ENCODE results near the gene GPR157.
A peak's percentile ranks its signal among the peaks of the same experiment; 100 is the strongest.
"Not testable (repeated sequence)": the region's sequence is repeated elsewhere in the genome, so short reads cannot be mapped to it uniquely, and the experiment has no call there.

GPR157 gene

DNA sequence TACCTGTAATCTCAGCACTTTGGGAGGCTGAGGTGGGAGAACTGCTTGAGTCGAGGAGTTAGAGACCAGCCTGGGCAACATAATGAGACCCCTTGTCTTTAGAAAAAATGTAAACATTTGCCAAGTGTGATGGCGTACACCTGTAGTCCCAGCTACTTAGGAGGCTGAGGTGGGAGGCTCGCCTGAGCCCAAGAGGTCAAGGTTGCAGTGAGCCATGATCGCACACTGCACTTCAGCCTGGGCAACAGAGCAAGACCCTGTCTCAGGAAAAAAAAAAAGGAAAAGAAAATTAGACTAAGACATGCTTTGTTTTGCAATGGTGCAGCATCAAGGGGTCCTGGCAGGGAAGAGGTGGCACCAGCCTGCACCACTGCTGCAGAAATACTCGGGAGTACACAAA is 16.8 kb upstream of the GPR157 start:
- no peak for DNase-seq

GRCh38 chr1:9145021-9145668 is 16.2 kb upstream of the GPR157 start:
- peak; percentile 30 for DNase-seq

- DNase-seq = not testable (repeated sequence)
Measured at GRCh38 chr1:9144494-9144893, 15.6 kb upstream of the GPR157 start.

DNA sequence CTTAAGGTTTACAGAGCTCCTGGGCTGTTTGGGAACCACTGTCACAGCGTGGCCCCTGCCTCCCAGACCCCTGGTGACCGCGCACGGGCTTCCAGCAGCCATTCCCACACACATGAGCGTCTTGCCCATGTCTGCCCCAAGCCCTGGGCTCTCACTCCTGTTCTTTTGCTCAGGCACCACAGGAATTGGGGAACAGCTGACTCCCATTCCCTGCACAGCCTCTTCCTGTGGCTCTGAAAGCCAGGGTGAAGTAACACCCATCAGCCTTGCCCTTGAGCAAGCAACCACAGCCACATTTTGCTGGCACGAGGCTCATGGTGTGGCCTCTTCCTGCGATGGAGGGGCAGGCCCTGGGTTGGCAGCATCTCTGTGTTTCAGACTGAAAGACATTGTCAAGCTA is 14.3 kb upstream of the GPR157 start:
- peak; percentile 85 for DNase-seq

DNA sequence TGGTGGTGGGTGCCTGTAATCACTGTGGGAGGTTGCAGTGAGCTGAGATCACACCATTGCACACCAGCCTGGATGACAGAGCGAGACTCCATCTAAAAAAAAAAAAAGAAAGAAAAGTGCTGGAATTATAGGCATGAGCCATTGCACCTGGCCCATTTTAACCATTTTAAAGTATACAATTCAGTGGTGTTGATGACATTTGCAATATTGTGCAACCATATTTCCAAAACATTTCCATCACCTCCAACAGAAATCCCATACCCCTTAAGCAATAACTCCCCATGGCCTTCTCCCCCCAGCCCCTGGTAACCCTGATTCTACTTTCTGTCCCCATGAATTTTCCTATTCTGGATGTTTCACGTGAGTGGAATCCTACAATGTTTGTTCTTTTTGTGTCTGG is 11.0 kb upstream of the GPR157 start:
- no peak for DNase-seq

DNA sequence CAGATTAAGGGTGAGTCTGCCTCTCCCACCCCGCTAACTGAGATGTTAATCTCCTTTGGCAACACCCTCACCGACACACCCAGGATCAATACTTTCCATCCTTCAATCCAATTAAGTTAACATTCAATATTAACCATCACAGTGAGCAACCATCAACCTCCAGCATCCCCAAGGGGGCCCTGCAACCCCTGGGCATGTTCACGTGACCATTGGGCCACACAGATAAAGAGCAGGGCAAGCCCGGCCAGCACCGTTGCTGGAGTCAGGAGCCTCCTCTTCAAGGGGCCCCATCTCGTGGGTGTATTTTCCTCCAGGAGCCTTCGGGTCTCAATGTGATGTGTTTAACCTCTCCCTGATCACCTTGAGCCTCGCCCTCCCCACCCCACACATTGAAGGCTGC is 8.0 kb upstream of the GPR157 start:
- no peak for DNase-seq

DNA sequence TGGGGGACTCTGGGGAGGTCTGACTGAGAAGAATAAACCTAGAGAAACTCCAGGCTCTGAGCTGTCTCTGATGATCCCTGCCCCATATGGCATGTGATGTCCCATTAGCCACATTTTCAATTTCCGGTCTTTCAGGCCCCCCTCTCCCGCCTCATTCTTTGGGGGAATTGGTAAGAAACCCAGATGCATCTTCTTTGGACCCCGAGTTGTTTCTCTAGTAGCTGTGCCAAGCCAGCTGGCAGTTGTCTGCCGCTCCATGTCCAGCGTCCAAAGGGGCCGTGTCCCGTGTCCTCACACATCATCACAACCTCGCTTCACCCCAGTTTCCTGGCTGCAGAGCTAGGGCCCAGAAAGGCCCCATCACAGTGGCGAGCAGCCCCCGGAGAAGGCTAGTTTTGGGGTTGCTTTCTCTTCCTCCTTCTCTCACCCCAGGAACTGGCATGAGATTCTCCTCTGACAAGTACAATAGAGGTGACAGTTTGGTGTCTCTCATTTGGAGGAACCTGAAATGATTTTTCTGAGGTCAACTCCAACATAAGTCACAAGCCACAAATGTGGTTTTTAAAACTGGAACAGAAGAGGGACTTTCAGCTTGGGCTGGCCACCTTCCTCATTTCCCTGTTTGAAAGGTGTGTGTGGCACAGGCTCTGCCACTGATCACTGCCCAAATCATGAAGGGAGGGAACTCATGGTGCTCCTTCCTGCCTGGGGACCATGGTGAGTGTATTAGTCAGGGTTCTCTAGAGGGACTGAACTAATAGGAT is 6.4 kb upstream of the GPR157 start:
- DNase-seq = peak; percentile 42

- DNase-seq = no peak
Measured at GRCh38 chr1:9133870-9134585, 5.1 kb upstream of the GPR157 start.

DNA sequence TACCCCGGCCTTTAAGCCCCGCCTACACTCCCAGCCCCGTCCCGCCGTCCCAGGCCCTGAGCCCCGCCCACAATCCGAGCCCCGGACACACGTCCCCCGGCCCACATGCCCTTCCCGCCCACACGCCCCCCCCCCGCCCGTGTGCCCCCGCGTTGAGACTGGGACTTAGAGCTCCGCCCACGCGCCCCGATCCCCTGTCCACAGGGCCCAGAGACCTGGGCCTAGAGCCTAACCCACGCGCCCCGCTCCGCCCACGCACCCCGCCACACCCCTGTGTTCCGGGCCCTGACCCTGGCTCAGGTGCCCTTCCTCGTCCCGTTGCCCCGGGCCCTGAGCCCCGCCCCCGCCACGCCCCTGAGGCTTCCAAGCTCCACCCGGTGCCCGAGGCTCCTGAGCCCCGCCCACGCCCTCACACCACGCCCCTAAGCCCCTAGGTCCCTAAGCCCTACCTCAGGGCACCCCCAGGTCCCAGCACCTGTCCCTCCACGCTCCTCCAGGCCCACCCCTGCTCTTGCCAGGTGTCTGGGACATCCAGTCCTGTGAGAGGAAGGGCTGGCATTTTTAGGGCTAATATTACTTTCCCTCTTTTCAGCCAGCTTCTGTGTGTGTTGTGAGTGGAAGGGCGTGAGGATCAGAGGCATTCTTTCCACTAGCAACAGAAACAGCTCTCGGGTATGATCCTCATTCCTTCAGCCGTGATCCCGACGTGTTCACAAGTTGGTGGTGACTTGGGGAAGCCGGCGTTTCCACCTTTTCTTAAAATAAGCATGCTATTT is 552 bp upstream of the GPR157 start:
- peak; percentile 66 for DNase-seq

GRCh38 chr1:9128166-9128519 is 759 bp downstream of the GPR157 start:
- DNase-seq = peak; percentile 54

DNA sequence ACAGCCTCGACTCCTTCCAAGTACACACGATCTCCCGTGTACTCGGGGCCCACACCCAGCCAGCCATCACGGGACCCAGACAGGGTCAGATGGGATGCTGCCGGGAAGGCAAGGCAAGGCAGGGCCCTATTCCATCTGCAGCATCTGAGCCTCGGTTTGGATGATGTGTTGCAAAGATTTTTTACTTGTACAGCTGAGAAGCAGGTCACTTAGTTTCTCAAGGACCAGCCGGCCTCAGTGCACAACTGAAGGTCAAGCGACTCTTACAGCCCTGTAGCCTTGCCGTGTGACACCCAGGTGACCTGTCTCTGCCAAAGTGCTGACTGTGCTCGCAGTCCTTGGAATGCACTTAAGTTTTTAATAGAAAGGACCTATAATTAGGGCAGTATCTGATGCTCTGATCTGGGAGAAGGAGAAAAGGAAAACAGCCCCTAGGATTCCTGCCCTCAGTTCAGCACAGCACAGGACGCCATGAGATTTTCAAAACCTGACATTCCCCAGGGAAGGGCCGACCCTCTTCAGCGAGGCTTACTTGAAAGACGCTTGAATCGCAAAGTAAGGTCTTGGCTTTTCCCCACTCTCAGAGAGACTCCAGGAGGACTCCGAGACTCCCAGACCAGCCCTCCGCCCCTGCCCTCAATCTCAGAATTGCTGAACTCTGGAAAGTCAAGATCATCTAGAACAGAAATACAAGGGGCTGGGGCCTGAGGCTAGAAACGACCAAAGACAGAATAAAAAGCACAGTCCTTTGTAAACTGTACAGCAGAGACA is 1.3 kb downstream of the GPR157 start:
- DNase-seq = no peak

- DNase-seq = no peak
Measured at GRCh38 chr1:9126511-9126910, 2.4 kb downstream of the GPR157 start.

DNA sequence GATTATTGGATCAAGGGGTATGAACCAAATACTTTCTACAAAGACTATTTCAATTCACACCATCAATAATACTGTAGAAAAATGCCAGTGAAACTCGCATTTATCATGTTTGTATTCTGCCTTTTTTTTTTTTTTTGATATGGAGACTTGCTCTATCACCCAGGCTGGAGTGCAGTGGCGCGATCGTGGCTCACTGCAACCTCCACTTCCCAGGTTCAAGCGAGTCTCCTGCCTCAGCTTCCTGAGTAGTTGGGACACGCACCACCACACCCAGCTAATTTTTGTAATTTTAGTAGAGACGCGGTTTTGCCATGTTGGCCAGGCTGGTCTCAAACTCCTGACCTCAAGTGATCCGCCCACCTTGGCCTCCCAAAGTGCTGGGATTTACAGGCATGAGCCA is 3.1 kb downstream of the GPR157 start:
- not testable (repeated sequence) for DNase-seq

GRCh38 chr1:9125325-9125724 is 3.6 kb downstream of the GPR157 start:
- DNase-seq = no peak

- not testable (repeated sequence) for DNase-seq
Measured at GRCh38 chr1:9124389-9124788, 4.5 kb downstream of the GPR157 start.

GRCh38 chr1:9123665-9124064 is 5.2 kb downstream of the GPR157 start:
- not testable (repeated sequence) for DNase-seq

DNA sequence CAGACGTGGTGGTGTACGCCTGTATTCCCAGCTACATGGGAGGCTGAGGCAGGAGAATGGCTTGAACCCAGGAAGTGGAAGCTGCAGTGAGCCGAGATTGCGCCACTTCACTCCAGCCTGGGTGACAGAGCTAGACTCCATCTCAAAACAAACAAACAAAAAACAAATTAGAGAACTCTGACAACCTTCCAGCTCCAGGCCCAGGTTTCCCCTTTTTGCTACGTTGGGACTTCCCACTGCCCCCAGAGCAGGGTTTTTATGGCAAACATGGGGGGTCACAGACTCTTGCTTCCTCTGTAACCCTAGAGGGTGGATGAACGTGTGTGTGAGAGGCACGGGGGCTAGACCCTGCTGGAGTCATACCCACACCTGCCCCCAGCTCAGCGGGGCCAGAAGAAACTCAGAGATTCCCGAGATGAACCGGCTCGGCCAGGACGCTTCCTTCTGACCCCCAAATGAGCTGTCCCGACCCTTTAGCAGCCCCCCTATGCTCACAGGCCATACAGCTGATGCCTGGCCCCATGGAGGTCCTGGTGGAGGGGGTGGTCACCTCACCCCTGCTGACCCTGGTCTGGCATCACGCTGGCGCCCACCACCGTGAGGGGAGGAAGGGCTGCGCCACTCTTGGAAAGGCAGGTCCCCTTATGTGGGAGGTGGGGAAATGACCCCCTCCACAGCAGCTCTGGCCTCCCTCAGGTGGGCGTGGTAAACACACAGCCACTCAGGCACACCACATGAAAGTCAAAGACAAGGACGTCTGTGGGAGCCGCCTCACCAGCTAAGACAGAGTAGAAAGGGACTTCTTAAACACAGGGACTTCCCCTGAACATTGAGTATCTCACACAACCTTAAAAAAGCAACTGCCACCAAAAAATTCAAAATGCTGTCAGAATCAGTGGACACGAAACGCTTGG is 7.1 kb downstream of the GPR157 start:
- peak; percentile 37 for DNase-seq

DNA sequence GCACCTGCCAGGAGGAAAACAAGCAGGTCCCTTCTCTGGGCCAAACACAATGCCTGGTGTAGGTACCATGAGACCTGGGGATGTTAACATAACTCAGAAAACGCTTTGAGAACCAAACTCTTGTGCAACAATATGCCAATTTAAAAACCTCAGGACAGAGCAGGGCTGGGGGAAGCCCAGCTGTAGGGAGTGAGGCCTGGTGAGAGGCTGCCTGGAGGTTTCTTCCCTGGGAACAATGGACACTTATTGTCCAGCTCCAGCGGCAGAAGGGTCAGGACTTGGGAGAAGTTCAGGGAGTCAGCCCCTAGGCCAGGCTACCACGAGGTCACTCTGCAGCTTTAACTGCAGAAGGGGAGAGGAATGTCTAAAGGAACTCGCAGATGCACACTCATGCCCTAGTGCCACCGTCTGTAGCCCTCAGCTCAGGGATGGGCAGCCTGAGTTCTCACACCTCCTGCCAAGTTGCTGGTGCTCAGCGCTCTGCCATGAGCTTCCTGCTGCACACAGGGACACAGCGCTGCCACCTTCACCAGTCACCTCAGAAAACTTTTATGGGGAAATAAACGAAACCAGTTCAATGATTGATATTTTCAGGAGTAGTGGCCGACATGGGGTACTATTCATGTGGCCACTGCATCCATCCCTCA is 8.5 kb downstream of the GPR157 start:
- DNase-seq = peak; percentile 32

GRCh38 chr1:9119745-9120144 is 9.2 kb downstream of the GPR157 start:
- peak; percentile 80 for DNase-seq

GRCh38 chr1:9118186-9118585 is 10.7 kb downstream of the GPR157 start:
- DNase-seq = no peak
